Measurements from ENCODE around the gene EIF2AK3.
"Not testable (repeated sequence)": the region's sequence is repeated elsewhere in the genome, so short reads cannot be mapped to it uniquely, and the experiment has no call there.

Gene EIF2AK3

GRCh38 chr2:88632569-88632968, 5.3 kb upstream of the EIF2AK3 start:
- no peak for DNase-seq

DNA sequence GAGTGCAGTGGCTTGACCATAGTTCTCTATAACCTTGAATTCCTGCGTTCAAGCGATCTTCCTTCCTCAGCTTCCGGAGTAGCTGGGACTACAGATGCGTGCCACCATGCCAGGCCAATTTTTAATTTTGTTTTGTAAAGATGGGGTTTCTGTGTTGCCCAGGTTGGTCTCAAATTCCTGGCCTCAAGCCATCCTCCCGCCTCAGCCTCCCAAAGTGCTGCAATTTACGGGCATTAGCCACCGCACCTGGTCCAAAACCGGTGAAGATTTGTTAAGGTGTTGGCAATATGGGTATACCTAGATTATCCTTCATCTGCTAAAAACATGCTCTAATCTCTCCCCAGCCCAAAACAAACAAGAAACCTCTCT, 1.3 kb upstream of the EIF2AK3 start:
- no peak for DNase-seq

- DNase-seq, result peak; percentile 86 to 89
These were observed 749 bp upstream of the EIF2AK3 start for GRCh38 chr2:88627856-88628570.

DNA sequence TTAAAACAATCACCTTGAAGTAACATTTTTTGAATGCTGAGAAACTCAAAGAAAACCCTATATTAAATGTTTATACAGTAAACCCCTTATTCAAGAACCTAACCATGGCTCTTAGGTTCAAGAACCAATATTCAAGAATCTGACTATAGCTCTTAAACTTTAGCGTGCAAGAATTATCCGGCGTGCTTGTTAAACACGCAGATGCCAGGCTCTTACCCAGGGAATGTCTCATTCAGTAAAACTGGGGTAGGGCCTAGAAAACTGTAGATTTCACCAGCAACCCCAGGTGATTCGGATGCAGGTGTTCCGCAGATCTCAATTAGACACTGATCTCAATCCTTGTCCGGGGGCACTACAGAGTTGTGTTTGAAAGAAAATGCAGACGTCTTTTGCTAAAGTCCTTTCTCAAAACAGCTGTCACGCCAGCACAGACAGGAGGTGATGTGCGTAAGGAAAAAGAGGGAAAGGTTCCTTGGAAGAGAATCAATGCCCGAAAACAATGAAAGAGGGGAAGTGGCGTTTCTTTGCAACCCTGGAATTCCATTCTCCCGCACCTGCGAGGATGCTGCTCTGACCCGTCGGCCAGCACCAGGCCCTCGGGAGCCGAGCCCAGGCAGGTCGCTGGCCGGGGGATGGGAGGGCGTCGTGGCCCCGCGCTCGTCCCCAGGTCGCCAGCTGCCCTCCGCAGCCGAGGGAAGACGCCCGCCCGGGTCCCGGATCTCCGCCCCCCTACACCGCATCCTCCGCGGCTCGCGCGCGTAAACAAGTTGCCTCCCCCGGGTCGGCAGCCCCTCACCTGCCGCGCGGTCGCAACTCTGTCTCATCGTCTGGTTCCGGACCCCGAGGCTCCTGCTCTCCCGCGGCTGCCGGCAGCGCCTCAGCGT, 851 bp downstream of the EIF2AK3 start:
- peak; percentile 47 to 55 for DNase-seq

DNA sequence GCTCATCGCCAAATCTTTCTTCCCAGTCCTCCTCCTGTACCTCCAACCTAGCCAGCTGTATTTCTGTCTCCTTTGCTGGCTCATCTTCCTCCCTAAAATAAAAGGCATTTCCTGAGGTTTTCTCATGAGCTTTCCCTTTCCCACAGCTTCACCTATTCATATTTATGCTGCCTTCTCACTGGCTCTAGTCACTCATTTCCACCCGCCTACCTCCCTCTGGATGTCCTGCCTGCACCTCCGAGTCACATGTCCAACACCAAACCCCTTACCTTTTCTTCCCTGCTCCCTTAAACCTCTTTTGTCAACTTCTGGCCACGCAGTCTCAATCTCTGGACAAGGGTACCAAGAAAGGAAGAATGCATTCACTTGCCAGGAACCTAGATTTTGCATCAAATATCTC, 2.8 kb downstream of the EIF2AK3 start:
- DNase-seq, result no peak

DNA sequence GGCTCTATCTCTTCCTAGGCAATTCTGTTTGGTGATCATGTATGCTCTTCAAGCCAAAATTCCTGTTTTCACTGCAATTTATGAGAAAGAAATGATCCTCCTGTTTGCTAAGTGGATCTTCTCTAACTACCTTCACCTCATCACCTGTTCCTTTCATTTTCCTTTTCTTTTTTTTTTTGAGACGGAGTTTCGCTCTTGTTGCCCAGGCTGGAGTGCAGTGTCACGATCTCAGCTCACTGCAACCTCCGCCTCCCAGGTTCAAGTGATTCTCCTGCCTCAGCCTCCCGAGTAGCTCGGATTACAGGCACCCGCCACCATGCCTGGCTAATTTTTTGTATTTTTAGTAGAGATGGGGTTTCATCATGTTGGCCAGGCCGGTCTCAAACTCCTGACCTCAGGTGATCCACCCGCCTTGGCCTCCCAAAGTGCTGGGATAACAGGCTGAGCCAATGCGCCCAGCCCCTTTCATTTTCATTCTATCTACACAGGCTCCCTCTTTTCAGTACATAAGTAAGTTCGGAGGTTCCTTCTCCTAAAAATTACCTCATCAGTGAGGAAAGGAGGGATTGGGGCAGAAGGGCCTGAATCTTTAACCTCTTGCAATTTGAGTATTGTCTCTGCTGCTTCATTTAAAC, 3.3 kb downstream of the EIF2AK3 start:
- DNase-seq, result not testable (repeated sequence)

DNA sequence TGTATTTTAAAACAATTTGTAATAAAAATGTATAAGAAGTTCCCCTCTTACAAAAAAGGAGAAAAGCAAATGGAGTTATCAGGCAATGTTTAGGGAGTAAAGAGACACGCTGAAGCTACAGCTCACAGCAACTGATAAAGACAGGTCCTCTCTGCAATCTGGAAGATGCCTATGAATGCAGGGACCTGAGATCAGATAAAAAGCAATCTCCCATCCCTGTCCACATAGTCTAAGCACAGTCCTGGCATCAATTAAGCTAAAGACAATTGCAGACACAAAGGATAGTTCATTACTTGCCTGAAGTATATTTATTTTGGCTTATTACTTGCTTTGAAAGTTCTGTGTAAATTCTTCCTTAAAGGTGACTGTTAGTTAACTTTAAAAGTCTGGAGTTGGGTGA, 5.0 kb downstream of the EIF2AK3 start:
- no peak for DNase-seq

- DNase-seq, result no peak
These were observed 5.8 kb downstream of the EIF2AK3 start for GRCh38 chr2:88621432-88621831.

GRCh38 chr2:88620015-88620414, 7.2 kb downstream of the EIF2AK3 start:
- DNase-seq, result no peak

GRCh38 chr2:88615822-88616221, 11.4 kb downstream of the EIF2AK3 start:
- no peak for DNase-seq

- DNase-seq, result no peak
These were observed 12.6 kb downstream of the EIF2AK3 start for GRCh38 chr2:88614497-88615157.

GRCh38 chr2:88613921-88614320, 13.3 kb downstream of the EIF2AK3 start:
- no peak for DNase-seq

GRCh38 chr2:88608184-88608583, 19.1 kb downstream of the EIF2AK3 start:
- DNase-seq, result no peak

DNA sequence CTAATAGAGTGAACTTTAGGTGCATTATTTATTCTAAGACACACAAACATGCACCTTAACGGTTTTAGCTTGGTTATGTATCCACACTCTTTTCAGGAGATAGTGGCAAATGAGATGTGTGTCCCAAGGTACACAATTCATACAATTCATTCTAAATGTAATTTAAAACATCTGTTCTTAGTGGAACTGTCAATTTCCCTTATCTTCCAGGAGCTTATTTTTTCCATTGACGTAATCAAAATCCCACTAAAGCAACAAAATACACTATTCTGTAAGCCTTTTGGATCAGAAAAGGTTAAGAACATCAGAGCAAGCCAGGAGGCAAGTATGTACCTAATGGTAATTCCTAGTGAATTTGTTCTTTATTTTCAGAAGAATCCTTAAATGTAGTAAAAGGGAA, 19.8 kb downstream of the EIF2AK3 start:
- DNase-seq, result no peak

GRCh38 chr2:88606371-88607030, 20.8 kb downstream of the EIF2AK3 start:
- peak in 1 of 2 donors; percentile 44 for DNase-seq

DNA sequence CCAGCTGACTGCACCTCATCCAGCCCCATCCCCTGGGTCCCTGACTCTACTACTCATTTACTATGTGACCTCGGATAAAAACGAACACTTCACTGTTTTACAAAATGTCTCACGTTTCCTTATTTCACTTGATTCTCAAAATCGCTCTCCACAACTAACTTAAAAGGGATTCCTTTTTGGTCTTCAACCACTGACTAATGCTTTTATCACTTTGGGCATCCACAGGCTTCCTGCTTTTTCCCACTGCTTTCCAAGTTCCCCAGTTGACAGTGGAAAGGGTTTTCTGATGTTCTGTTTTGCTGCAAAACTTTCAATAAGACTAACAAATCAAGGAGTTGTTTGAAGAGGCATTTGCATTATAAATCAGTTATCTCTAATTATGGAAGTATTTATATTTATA, 24.1 kb downstream of the EIF2AK3 start:
- no peak for DNase-seq

- no peak for DNase-seq
These were observed 25.2 kb downstream of the EIF2AK3 start for GRCh38 chr2:88602022-88602421.

DNA sequence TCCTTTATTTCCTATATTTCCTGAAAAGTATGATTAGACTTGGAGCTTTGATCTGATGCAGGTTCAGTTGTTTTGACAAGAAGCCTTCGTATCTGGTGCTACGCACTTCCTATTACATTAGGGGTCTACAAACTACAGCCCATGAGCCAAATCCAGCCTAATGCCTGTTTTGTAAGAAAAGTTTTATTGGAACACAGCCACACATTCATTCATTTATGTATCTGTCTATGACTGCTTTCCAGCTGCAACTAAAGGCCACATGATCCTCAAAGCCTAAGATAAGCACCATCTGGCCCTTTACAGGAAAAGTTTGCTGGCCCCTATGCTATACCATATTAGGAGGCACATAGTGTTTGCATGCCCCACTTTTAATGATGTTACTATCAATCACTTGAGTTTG, 26.0 kb downstream of the EIF2AK3 start:
- DNase-seq, result no peak

- peak; percentile 75 to 76 for DNase-seq
These were observed 27.2 kb downstream of the EIF2AK3 start for GRCh38 chr2:88600038-88600465.

DNA sequence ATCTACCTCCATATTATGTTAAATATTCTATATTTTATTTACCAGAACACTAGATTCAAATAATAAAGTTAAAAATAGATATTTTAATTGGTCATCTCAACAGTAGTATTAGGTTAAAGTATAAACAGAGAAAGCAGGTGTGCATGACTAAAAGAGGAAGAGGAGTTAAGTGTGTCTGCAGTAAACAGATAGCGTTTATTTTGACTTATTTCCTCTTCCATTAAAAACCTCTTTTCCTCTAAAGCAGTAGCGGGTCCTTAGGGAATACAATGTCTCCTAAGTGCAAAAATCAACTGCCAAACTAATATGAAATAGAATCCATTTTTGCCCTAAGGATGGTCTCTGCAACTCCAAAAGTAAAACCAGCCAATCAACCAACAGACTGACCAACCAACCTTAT, 27.7 kb downstream of the EIF2AK3 start:
- no peak for DNase-seq

DNA sequence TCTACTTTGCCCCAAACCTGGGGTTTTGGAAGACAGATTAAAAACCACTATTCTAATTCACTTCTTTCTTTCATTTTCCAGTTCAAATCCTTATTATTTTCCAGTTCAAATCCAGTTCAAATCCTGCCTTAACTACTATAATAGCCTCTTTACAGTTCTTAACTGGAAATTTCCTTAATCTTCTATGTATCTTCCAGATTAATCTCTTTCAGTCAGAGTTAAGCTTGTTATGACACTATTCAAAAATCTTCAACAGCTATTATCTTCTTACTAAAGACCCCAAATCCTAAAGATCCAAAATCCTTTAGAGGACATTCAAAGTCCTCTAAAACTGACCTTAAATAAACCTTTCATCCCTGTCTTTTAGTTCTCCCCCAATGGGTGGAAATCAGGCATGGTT, 30.1 kb downstream of the EIF2AK3 start:
- DNase-seq, result no peak

DNA sequence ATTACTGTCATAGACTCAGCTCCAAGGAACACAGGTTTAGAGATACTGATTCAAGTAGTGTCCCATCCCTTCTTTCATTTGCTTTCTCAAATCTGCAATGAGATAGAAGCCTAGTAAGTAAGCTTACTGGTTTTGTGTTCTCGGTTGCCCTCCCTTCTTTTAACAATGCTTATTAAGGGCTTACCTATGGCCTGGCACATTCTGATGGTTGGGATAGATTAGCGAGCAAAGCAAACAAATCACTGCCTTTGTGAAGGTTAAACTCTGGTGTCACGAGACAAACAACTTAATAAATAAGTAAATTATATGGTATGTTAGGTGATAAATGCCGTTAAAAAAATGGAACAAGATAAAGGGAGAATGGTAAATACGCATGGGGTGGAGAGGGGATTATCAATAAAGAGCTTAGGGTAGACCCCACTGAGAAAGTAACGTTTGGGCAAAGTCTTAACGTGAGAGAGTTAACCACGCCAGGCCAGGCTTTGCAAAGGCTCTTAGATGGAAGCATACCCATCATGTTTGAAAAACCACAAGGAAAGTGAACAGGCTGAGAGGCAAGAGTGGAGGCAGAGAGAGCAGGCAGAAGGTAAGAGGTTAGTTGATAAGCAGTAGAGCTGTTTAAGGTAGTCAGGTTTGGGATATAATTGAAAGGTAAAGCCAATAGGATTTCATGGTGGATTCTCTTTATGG, 31.0 kb downstream of the EIF2AK3 start:
- DNase-seq, result no peak

Data from CD4-positive, alpha-beta T cell treated with Interferon alpha-2 for 1 hour (primary cell).